Measurements from ENCODE around the gene BOD1. TPM values are rescaled to one million over a fixed set of nuclear protein-coding genes. Genes with fewer than 3 reads are reported as not detected.

The BOD1 gene
- total and polyA plus RNA-seq, 2 of the 8 experiments (the other 6 are each of a cell fraction or from before 2014, with no cell fraction given) = 107 to 149 TPM

DNA sequence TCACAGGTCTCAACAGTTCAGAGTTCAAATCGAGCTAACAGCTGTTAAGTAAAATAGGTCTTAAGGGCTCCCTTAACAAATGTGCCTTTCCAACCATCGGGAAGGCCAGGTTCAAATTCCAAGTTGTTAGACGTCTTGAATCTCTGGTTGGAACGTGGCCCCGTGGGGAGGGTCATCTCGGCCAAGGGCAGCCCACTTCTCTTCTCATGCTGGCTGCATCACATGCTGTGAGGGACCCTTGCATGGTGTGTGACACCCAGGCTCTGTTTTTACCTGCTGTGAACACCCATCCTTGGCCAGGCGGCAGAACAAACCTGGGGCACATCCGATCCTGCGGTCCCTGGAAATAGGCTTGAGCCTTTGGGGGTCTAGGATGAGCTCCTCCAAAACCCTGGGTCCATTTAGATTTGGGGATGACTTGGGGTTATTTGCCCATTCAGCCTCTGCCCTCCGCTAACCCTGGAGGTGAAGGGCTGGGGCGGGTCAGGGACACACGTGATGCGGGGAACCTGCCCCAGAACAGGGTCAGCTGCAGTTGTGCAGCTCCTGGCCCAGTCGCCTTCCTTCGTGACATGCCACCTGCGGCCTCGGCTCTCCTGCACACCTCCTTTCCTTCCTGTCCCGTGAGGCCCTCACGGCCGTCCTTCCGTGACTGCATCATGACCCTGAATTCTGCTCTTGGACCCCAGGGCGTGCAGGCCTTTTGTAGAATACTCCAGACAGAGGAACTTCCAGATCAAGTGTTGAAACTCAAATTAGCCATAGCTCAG is 45.9 kb downstream of the BOD1 start (continued):
- TF ChIP-seq, protein P1, sequence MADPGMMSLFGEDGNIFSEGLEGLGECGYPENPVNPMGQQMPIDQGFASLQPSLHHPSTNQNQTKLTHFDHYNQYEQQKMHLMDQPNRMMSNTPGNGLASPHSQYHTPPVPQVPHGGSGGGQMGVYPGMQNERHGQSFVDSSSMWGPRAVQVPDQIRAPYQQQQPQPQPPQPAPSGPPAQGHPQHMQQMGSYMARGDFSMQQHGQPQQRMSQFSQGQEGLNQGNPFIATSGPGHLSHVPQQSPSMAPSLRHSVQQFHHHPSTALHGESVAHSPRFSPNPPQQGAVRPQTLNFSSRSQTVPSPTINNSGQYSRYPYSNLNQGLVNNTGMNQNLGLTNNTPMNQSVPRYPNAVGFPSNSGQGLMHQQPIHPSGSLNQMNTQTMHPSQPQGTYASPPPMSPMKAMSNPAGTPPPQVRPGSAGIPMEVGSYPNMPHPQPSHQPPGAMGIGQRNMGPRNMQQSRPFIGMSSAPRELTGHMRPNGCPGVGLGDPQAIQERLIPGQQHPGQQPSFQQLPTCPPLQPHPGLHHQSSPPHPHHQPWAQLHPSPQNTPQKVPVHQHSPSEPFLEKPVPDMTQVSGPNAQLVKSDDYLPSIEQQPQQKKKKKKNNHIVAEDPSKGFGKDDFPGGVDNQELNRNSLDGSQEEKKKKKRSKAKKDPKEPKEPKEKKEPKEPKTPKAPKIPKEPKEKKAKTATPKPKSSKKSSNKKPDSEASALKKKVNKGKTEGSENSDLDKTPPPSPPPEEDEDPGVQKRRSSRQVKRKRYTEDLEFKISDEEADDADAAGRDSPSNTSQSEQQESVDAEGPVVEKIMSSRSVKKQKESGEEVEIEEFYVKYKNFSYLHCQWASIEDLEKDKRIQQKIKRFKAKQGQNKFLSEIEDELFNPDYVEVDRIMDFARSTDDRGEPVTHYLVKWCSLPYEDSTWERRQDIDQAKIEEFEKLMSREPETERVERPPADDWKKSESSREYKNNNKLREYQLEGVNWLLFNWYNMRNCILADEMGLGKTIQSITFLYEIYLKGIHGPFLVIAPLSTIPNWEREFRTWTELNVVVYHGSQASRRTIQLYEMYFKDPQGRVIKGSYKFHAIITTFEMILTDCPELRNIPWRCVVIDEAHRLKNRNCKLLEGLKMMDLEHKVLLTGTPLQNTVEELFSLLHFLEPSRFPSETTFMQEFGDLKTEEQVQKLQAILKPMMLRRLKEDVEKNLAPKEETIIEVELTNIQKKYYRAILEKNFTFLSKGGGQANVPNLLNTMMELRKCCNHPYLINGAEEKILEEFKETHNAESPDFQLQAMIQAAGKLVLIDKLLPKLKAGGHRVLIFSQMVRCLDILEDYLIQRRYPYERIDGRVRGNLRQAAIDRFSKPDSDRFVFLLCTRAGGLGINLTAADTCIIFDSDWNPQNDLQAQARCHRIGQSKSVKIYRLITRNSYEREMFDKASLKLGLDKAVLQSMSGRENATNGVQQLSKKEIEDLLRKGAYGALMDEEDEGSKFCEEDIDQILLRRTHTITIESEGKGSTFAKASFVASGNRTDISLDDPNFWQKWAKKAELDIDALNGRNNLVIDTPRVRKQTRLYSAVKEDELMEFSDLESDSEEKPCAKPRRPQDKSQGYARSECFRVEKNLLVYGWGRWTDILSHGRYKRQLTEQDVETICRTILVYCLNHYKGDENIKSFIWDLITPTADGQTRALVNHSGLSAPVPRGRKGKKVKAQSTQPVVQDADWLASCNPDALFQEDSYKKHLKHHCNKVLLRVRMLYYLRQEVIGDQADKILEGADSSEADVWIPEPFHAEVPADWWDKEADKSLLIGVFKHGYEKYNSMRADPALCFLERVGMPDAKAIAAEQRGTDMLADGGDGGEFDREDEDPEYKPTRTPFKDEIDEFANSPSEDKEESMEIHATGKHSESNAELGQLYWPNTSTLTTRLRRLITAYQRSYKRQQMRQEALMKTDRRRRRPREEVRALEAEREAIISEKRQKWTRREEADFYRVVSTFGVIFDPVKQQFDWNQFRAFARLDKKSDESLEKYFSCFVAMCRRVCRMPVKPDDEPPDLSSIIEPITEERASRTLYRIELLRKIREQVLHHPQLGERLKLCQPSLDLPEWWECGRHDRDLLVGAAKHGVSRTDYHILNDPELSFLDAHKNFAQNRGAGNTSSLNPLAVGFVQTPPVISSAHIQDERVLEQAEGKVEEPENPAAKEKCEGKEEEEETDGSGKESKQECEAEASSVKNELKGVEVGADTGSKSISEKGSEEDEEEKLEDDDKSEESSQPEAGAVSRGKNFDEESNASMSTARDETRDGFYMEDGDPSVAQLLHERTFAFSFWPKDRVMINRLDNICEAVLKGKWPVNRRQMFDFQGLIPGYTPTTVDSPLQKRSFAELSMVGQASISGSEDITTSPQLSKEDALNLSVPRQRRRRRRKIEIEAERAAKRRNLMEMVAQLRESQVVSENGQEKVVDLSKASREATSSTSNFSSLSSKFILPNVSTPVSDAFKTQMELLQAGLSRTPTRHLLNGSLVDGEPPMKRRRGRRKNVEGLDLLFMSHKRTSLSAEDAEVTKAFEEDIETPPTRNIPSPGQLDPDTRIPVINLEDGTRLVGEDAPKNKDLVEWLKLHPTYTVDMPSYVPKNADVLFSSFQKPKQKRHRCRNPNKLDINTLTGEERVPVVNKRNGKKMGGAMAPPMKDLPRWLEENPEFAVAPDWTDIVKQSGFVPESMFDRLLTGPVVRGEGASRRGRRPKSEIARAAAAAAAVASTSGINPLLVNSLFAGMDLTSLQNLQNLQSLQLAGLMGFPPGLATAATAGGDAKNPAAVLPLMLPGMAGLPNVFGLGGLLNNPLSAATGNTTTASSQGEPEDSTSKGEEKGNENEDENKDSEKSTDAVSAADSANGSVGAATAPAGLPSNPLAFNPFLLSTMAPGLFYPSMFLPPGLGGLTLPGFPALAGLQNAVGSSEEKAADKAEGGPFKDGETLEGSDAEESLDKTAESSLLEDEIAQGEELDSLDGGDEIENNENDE (IDR thresholded peaks at IDR 0.05; ENCODE audit: insufficient replicate concordance, low read length) = no peak
- TF ChIP-seq EZH2 (IDR thresholded peaks at IDR 0.05; ENCODE audit: low read depth, low read length, severe bottlenecking) (no peak), JUND (IDR thresholded peaks at IDR 0.05; ENCODE audit: low read length) (no peak), ZNF274 (IDR thresholded peaks at IDR 0.05; ENCODE audit: borderline replicate concordance, extremely low read depth, low read length) (no peak), EGR1 (IDR thresholded peaks at IDR 0.05; ENCODE audit: borderline replicate concordance, low read depth, low read length) (no peak), RFX5 (IDR thresholded peaks at IDR 0.05; ENCODE audit: borderline replicate concordance, low read depth, low read length) (no peak), KDM5A (IDR thresholded peaks at IDR 0.05; ENCODE audit: low read length) (no peak)
- TF ChIP-seq, protein P2, sequence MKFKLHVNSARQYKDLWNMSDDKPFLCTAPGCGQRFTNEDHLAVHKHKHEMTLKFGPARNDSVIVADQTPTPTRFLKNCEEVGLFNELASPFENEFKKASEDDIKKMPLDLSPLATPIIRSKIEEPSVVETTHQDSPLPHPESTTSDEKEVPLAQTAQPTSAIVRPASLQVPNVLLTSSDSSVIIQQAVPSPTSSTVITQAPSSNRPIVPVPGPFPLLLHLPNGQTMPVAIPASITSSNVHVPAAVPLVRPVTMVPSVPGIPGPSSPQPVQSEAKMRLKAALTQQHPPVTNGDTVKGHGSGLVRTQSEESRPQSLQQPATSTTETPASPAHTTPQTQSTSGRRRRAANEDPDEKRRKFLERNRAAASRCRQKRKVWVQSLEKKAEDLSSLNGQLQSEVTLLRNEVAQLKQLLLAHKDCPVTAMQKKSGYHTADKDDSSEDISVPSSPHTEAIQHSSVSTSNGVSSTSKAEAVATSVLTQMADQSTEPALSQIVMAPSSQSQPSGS (IDR thresholded peaks at IDR 0.05; ENCODE audit: low read length) = no peak

All from H1 (cell line).